Right cardiac atrium (tissue), 5 donors: Measurements from ENCODE around the gene FAM118A. TPM values are rescaled to one million over a fixed set of nuclear protein-coding genes. Genes with fewer than 3 reads are reported as not detected.

Source experiments
- ATAC-seq, 2 donors: fragments of 200-7000 bp; cut with Tn5 transposase; one replicate each; pipeline versions ENCODE4 v1.8.0 to v1.9.1; 2020; ENCODE audit warnings: moderate library complexity in 2 of 2, mild to moderate bottlenecking in 1 of 2
- DNase-seq, 3 donors: peaks; one replicate each; pipeline ENCODE4 v3.0.0-alpha.2; 2020
- H3K27ac ChIP-seq: one replicate; pipeline ENCODE4 v1.5.1; 2013; ENCODE audit warnings: mild to moderate bottlenecking, low read length, control low read depth, moderate library complexity
- H3K27me3 ChIP-seq: one replicate; pipeline ENCODE4 v1.6.1; 2013; ENCODE audit not compliant: control insufficient read depth, insufficient read depth
- H3K4me1 ChIP-seq: one replicate; pipeline ENCODE4 v1.6.1; 2013; ENCODE audit warnings: low read length; ENCODE audit not compliant: control insufficient read depth, insufficient read depth
- H3K4me3 ChIP-seq: one replicate; pipeline ENCODE4 v1.5.1; 2013; ENCODE audit warnings: low read length, control low read depth
- H3K9me3 ChIP-seq: one replicate; pipeline ENCODE4 v1.6.1; 2013; ENCODE audit warnings: low read length; ENCODE audit not compliant: control insufficient read depth
- WGBS: extraction: QIAGEN DNeasy Blood & Tissue Kit; methylation state at CpG from one replicate; pipeline ENCODE4 v1.1.7; 2013; 5-methylcytosine and 5-hydroxymethylcytosine counted together
- intact Hi-C, 4 donors: fragments of 100-400 bp; cut with DNase I; formaldehyde crosslinking; loops; one replicate each; pipeline versions ENCODE4 v1.11.0 to v1.14.0; 2022 to 2023
- polyA plus RNA-seq: library from polyadenylated mRNA; stranded (reverse); fragments of 200-250 nt; gene quantifications from one replicate; pipeline ENCODE4 v1.2.3, GENCODE V29; 2013
- total RNA-seq, 4 donors: library from RNA; stranded (reverse); fragmentation: NEBNext Ultra II Directional; extraction: Animal tissue kit (Norgen Biotek cat#: 25700); gene quantifications; one replicate each; pipeline ENCODE4 v1.2.1, GENCODE V29; 2021
- donor health status: healthy with polysubstance abuse.
- donor health status: DM: no; HTN: yes; CAD: no.
- donor health status: DM: no; HTN: no; CAD: no.
- donor health status: DM: no; HTN: yes; CAD: no; lungs with severe emphysema.
- donor health status: DM: yes; HTN: yes; CAD: no.

FAM118A gene
- total and polyA plus RNA-seq, 5 donors: 21.1 to 31.8 (median 26.6) TPM

- 71% methylated on average over 13 of the region's 13 CpGs for WGBS
- Histone ChIP-seq H3K4me1 (no peaks in the 10 kb centered on the region), H3K9me3 (no peaks in the 10 kb centered on the region), H3K27me3 (no peaks in the 10 kb centered on the region), H3K4me3 (no peak overlapping the region), H3K27ac (no peak overlapping the region)
- no peak for DNase-seq
- no peak for ATAC-seq
- intact Hi-C loops: no loop called here
Measured at GRCh38 chr22:45296628-45297297, 13.0 kb upstream of the FAM118A start.

- Histone ChIP-seq H3K27me3 (no peaks in the 10 kb centered on the region), H3K9me3 (no peaks in the 10 kb centered on the region), H3K27ac (no peak overlapping the region), H3K4me1 (no peaks in the 10 kb centered on the region), H3K4me3 (no peak overlapping the region)
- DNase-seq (no peak), ATAC-seq (no peak)
- WGBS: 60% methylated on average over 15 of the region's 15 CpGs
- intact Hi-C loops: no loop called here
Measured at GRCh38 chr22:45298934-45299505, 10.7 kb upstream of the FAM118A start.

- no peaks in the 10 kb centered on the region for H3K4me1 ChIP-seq
- H3K4me3 ChIP-seq: no peak overlapping the region
- ATAC-seq: no peak
- no peaks in the 10 kb centered on the region for H3K27me3 ChIP-seq
- intact Hi-C loops: no loop called here
- WGBS: 75% methylated on average over 8 of the region's 8 CpGs
- no peak overlapping the region for H3K27ac ChIP-seq
- no peaks in the 10 kb centered on the region for H3K9me3 ChIP-seq
- DNase-seq: no peak
Measured at GRCh38 chr22:45302751-45303150, 7.0 kb upstream of the FAM118A start.

GRCh38 chr22:45303181-45303580 is 6.6 kb upstream of the FAM118A start:
- Histone ChIP-seq H3K27ac (no peak overlapping the region), H3K9me3 (no peaks in the 10 kb centered on the region), H3K27me3 (no peaks in the 10 kb centered on the region), H3K4me1 (no peaks in the 10 kb centered on the region), H3K4me3 (no peak overlapping the region)
- 79% methylated on average over 7 of the region's 7 CpGs for WGBS
- intact Hi-C loops: no loop called here
- no peak for ATAC-seq
- no peak for DNase-seq

GRCh38 chr22:45304971-45305370 is 4.8 kb upstream of the FAM118A start:
- 87% methylated on average over 6 of the region's 6 CpGs for WGBS
- H3K27ac ChIP-seq: no peak overlapping the region
- no peaks in the 10 kb centered on the region for H3K9me3 ChIP-seq
- ATAC-seq: no peak
- no peaks in the 10 kb centered on the region for H3K4me1 ChIP-seq
- no peaks in the 10 kb centered on the region for H3K27me3 ChIP-seq
- peak in 1 of 3 donors; percentile 4 for DNase-seq
- intact Hi-C loops: no loop called here
- H3K4me3 ChIP-seq: no peak overlapping the region

- no peaks in the 10 kb centered on the region for H3K4me1 ChIP-seq
- WGBS: 75% methylated on average over 6 of the region's 6 CpGs
- H3K27ac ChIP-seq: no peak overlapping the region
- H3K4me3 ChIP-seq: no peak overlapping the region
- DNase-seq: peak in 1 of 3 donors; percentile 18
- intact Hi-C loops: no loop called here
- no peaks in the 10 kb centered on the region for H3K27me3 ChIP-seq
- ATAC-seq: no peak
- no peaks in the 10 kb centered on the region for H3K9me3 ChIP-seq
Measured at GRCh38 chr22:45305456-45306075, 4.2 kb upstream of the FAM118A start.

GRCh38 chr22:45306139-45306538 is 3.6 kb upstream of the FAM118A start:
- ATAC-seq (no peak), DNase-seq (peak in 1 of 3 donors; percentile 1)
- Histone ChIP-seq H3K27me3 (no peaks in the 10 kb centered on the region), H3K9me3 (no peaks in the 10 kb centered on the region), H3K4me1 (peaks cover 3% of the 10 kb centered on the region), H3K27ac (no peak overlapping the region), H3K4me3 (no peak overlapping the region)
- 91% methylated on average over 9 of the region's 9 CpGs for WGBS
- intact Hi-C loops: no loop called here

GRCh38 chr22:45308391-45308956 is 1.3 kb upstream of the FAM118A start:
- ATAC-seq (no peak), DNase-seq (no peak)
- intact Hi-C loops: no loop called here
- no peak overlapping the region for H3K4me3 ChIP-seq
- H3K4me1 ChIP-seq: peaks cover 6% of the 10 kb centered on the region
- no peak overlapping the region for H3K27ac ChIP-seq
- H3K9me3 ChIP-seq: no peaks in the 10 kb centered on the region
- no peaks in the 10 kb centered on the region for H3K27me3 ChIP-seq
- 92% methylated on average over 6 of the region's 6 CpGs for WGBS

- no peak for DNase-seq
- intact Hi-C loops: no loop called here
- Histone ChIP-seq H3K27ac (peak overlapping the region; percentile 6), H3K9me3 (no peaks in the 10 kb centered on the region), H3K4me1 (peaks cover 8% of the 10 kb centered on the region), H3K4me3 (peak overlapping the region; percentile 2), H3K27me3 (no peaks in the 10 kb centered on the region)
- WGBS: 55% methylated on average over 25 of the region's 25 CpGs
- ATAC-seq: peak; percentile 0 to 3
Measured at GRCh38 chr22:45308957-45309421, 745 bp upstream of the FAM118A start.

- H3K9me3 ChIP-seq: no peaks in the 10 kb centered on the region
- peak overlapping the region; percentile 74 for H3K27ac ChIP-seq
- H3K4me1 ChIP-seq: peaks cover 11% of the 10 kb centered on the region
- WGBS: 4% methylated on average over 33 of the region's 33 CpGs
- H3K4me3 ChIP-seq: peak overlapping the region; percentile 95
- peak in 2 of 3 donors; percentile 32 to 70 for DNase-seq
- H3K27me3 ChIP-seq: no peaks in the 10 kb centered on the region
- no peak for ATAC-seq
- intact Hi-C loops: no loop called here
Measured at GRCh38 chr22:45310331-45310976, 720 bp downstream of the FAM118A start.
